Neural cell (in vitro differentiated cells): ENCODE data around the gene FAIM. TPM values are rescaled to one million over a fixed set of nuclear protein-coding genes. Genes with fewer than 3 reads are reported as not detected.

Experiments
- H2AFZ ChIP-seq: fragments of 200-600, 300-800 bp; sonication (generic), shearing (Covaris generic); 2 replicates; pipeline ENCODE4 v1.6.0; 2014; ENCODE audit warnings: low read depth, mild to moderate bottlenecking, antibody characterized with exemption, low read length, moderate library complexity
- H3F3A ChIP-seq: fragments of 200-600 bp; shearing (Covaris generic); 2 replicates; pipeline ENCODE4 v1.6.1; 2016; ENCODE audit warnings: mild to moderate bottlenecking, moderate library complexity, mixed read lengths, antibody characterized with exemption, low read length; ENCODE audit not compliant: insufficient read depth, poor library complexity, severe bottlenecking
- H3K27ac ChIP-seq: fragments of 200-600, 300-800 bp; sonication (generic), shearing (Covaris generic); 2 replicates; pipeline ENCODE4 v1.5.1; 2014; ENCODE audit warnings: mild to moderate bottlenecking, low read length, moderate library complexity
- H3K27me3 ChIP-seq: fragments of 300-800, 200-600 bp; sonication (generic), shearing (Covaris generic); 2 replicates; pipeline ENCODE4 v1.6.0; 2014; ENCODE audit warnings: mild to moderate bottlenecking, low read depth, low read length, moderate library complexity; ENCODE audit not compliant: insufficient read depth
- H3K36me3 ChIP-seq: fragments of 300-800, 200-600 bp; sonication (generic), shearing (Covaris generic); 2 replicates; pipeline ENCODE4 v1.5.1; 2014; ENCODE audit warnings: mild to moderate bottlenecking, antibody characterized with exemption, low read length, moderate library complexity; ENCODE audit not compliant: insufficient read depth
- H3K4me2 ChIP-seq: fragments of 300-800, 200-600 bp; sonication (generic), shearing (Covaris generic); 2 replicates; pipeline ENCODE4 v1.6.0; 2014; ENCODE audit warnings: mild to moderate bottlenecking, low read length
- H3K4me3 ChIP-seq: fragments of 300-800, 200-600 bp; sonication (generic), shearing (Covaris generic); 2 replicates; pipeline ENCODE4 v1.5.1; 2014; ENCODE audit warnings: mild to moderate bottlenecking, low read length, moderate library complexity
- H3K79me2 ChIP-seq: fragments of 200-600 bp; shearing (Covaris generic); replicated peaks from 2 replicates; pipeline ENCODE4 v1.6.0; 2014; ENCODE audit warnings: mild to moderate bottlenecking, low read length, moderate library complexity; ENCODE audit not compliant: insufficient read depth
- H3K9ac ChIP-seq: fragments of 300-800, 200-600 bp; sonication (generic), shearing (Covaris generic); 2 replicates; pipeline ENCODE4 v1.6.1; 2016; ENCODE audit warnings: mild to moderate bottlenecking, low read length, mixed read lengths
- H3K9me2 ChIP-seq: fragments of 200-600 bp; shearing (Covaris generic); 2 replicates; pipeline ENCODE4 v1.6.1; 2016; ENCODE audit warnings: mild to moderate bottlenecking, low read length, mixed read lengths; ENCODE audit not compliant: insufficient read depth
- H3K9me3 ChIP-seq: fragments of 200-600, 300-800 bp; sonication (generic), shearing (Covaris generic); 2 replicates; pipeline ENCODE4 v1.6.1; 2016; ENCODE audit warnings: mild to moderate bottlenecking, mixed run types, low read length, moderate library complexity, mixed read lengths
- H4K20me1 ChIP-seq: fragments of 200-600 bp; shearing (Covaris generic); 2 replicates; pipeline ENCODE4 v1.6.1; 2016; ENCODE audit warnings: mild to moderate bottlenecking, mixed run types; ENCODE audit not compliant: insufficient read depth
- CTCF ChIP-seq: fragments of 450-650 bp; IDR thresholded peaks from 2 replicates; pipeline ENCODE4 v1.5.1; 2014; ENCODE audit warnings: antibody characterized with exemption, mild to moderate bottlenecking, moderate library complexity; ENCODE audit not compliant: poor library complexity, severe bottlenecking
- EP300 ChIP-seq: fragments of 450-650 bp; conservative IDR thresholded peaks from 2 replicates; pipeline ENCODE4 v1.6.1; 2014; ENCODE audit warnings: antibody characterized with exemption, mild to moderate bottlenecking, moderate library complexity; ENCODE audit not compliant: poor library complexity, severe bottlenecking
- EZH2 ChIP-seq: fragments of 200-600, 300-800 bp; shearing (Covaris generic), sonication (generic); IDR thresholded peaks from 2 replicates; pipeline ENCODE4 v1.6.1; 2014; ENCODE audit warnings: antibody characterized with exemption, low read length, borderline replicate concordance, mild to moderate bottlenecking; ENCODE audit not compliant: insufficient read depth, poor library complexity, severe bottlenecking
- MXI1 ChIP-seq: fragments of 450-650 bp; conservative IDR thresholded peaks from 2 replicates; pipeline ENCODE4 v1.6.1; 2014; ENCODE audit warnings: antibody characterized with exemption, mild to moderate bottlenecking; ENCODE audit not compliant: poor library complexity, severe bottlenecking
- POLR2AphosphoS5 ChIP-seq: IDR thresholded peaks from 2 replicates; pipeline ENCODE4 v1.6.1; 2012
- RAD21 ChIP-seq: fragments of 450-650 bp; conservative IDR thresholded peaks from 2 replicates; pipeline ENCODE4 v1.6.1; 2014; ENCODE audit warnings: antibody characterized with exemption, mild to moderate bottlenecking, moderate library complexity
- SMC3 ChIP-seq: fragments of 450-650 bp; conservative IDR thresholded peaks from 2 replicates; pipeline ENCODE4 v1.6.1; 2014; ENCODE audit warnings: antibody characterized with exemption, mild to moderate bottlenecking, moderate library complexity; ENCODE audit not compliant: poor library complexity
- TAF1 ChIP-seq: IDR thresholded peaks from 2 replicates; pipeline ENCODE4 v1.6.1; 2012; ENCODE audit warnings: low read depth
- polyA plus RNA-seq: library from polyadenylated mRNA; depleted of rRNA; stranded (reverse); fragments of >200 nt; gene quantifications from 2 replicates; pipeline ENCODE4 v1.2.3, GENCODE V29; 2014
- TF ChIP-seq, protein P1 (sequence below): IDR thresholded peaks from 2 replicates; pipeline ENCODE4 v1.6.1; 2012; ENCODE audit warnings: borderline replicate concordance

Gene FAIM
- polyA plus RNA-seq, 1 donor from 2014 or later = 3.1 TPM

GRCh38 chr3:138587374-138587773 is 21.2 kb upstream of the FAIM start:
- TF ChIP-seq EZH2 = no peak
- TF ChIP-seq TAF1 = no peak
- no peak for TF ChIP-seq CTCF
- no peak for TF ChIP-seq EP300
- TF ChIP-seq SMC3 = no peak
- TF ChIP-seq POLR2AphosphoS5 = no peak
- TF ChIP-seq RAD21 = no peak
- TF ChIP-seq, protein P1, sequence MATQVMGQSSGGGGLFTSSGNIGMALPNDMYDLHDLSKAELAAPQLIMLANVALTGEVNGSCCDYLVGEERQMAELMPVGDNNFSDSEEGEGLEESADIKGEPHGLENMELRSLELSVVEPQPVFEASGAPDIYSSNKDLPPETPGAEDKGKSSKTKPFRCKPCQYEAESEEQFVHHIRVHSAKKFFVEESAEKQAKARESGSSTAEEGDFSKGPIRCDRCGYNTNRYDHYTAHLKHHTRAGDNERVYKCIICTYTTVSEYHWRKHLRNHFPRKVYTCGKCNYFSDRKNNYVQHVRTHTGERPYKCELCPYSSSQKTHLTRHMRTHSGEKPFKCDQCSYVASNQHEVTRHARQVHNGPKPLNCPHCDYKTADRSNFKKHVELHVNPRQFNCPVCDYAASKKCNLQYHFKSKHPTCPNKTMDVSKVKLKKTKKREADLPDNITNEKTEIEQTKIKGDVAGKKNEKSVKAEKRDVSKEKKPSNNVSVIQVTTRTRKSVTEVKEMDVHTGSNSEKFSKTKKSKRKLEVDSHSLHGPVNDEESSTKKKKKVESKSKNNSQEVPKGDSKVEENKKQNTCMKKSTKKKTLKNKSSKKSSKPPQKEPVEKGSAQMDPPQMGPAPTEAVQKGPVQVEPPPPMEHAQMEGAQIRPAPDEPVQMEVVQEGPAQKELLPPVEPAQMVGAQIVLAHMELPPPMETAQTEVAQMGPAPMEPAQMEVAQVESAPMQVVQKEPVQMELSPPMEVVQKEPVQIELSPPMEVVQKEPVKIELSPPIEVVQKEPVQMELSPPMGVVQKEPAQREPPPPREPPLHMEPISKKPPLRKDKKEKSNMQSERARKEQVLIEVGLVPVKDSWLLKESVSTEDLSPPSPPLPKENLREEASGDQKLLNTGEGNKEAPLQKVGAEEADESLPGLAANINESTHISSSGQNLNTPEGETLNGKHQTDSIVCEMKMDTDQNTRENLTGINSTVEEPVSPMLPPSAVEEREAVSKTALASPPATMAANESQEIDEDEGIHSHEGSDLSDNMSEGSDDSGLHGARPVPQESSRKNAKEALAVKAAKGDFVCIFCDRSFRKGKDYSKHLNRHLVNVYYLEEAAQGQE = no peak
- Histone ChIP-seq H3K9ac (no peak overlapping the region), H3K4me2 (no peak overlapping the region), H4K20me1 (no peaks in the 10 kb centered on the region), H3K36me3 (peaks cover 3% of the 10 kb centered on the region), H3K9me2 (no peaks in the 10 kb centered on the region), H3F3A (no peaks in the 10 kb centered on the region), H3K4me3 (no peak overlapping the region), H2AFZ (no peak overlapping the region), H3K27ac (no peak overlapping the region), H3K79me2 (no peaks in the 10 kb centered on the region), H3K27me3 (no peaks in the 10 kb centered on the region), H3K9me3 (no peaks in the 10 kb centered on the region)

DNA sequence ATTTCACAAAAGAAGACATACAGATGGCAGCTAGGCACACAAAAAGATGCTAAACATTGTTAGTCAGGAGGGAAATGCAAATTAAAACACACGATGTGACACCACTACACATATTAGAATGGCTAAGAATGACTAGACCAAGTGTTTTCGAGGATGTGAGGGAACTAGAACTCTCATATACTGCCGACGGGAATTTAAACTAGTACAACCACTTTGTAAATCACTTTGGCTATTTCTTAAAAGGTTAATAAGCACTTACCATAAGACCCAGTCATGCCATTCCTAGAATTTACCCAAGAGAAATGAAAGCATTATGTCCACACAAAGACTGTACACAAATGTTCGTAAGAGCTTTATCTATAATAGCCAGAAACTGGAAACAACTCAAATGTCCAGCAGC is 20.1 kb upstream of the FAIM start:
- H3K27me3 ChIP-seq = no peaks in the 10 kb centered on the region
- no peak overlapping the region for H3K4me3 ChIP-seq
- peaks cover 3% of the 10 kb centered on the region for H3K36me3 ChIP-seq
- H3K9ac ChIP-seq = no peak overlapping the region
- no peak overlapping the region for H3K4me2 ChIP-seq
- H3K9me3 ChIP-seq = no peaks in the 10 kb centered on the region
- no peak overlapping the region for H3K27ac ChIP-seq
- H3K79me2 ChIP-seq = no peaks in the 10 kb centered on the region
- no peaks in the 10 kb centered on the region for H4K20me1 ChIP-seq
- H2AFZ ChIP-seq = no peak overlapping the region
- H3K9me2 ChIP-seq = no peaks in the 10 kb centered on the region
- TF ChIP-seq, protein P1 = no peak
- no peak for TF ChIP-seq EP300
- no peak for TF ChIP-seq TAF1
- TF ChIP-seq POLR2AphosphoS5 = no peak
- TF ChIP-seq EZH2 = no peak
- no peak for TF ChIP-seq SMC3
- no peak for TF ChIP-seq MXI1
- TF ChIP-seq RAD21 = no peak
- TF ChIP-seq CTCF = no peak
- H3F3A ChIP-seq = no peaks in the 10 kb centered on the region
